Femur (tissue), 1 donor: ENCODE data around the gene MRPS12.

Experiments used
- DNase-seq: peaks from one replicate; pipeline ENCODE4 v3.0.0-alpha.2; 2017

The MRPS12 gene

GRCh38 chr19:38978326-38978689, 47.6 kb downstream of the MRPS12 start:
- no peak for DNase-seq

DNA sequence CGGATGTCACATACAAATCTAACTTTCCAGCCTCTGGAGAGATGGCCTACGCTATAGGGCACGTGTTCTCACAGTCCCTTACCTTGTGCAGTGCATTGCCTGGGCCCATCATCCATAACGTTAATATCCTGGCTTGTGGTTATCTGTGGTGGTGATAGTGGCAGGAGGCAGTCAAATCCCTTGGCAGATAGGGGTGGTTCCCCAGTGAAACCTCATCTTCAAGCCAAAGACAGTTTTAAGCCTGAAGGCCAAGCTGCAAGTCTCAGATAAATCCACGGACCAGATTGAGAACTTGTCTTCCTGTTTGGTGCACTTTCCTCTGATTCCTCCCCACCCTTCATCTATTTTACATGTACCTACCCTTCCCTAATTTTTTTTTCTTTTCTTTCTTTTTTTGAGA, 49.1 kb downstream of the MRPS12 start:
- DNase-seq, result no peak

GRCh38 chr19:38980583-38981374, 50.0 kb downstream of the MRPS12 start:
- DNase-seq, result no peak
